ENCODE results near the gene PFKM.

- TF ChIP-seq, protein P1, sequence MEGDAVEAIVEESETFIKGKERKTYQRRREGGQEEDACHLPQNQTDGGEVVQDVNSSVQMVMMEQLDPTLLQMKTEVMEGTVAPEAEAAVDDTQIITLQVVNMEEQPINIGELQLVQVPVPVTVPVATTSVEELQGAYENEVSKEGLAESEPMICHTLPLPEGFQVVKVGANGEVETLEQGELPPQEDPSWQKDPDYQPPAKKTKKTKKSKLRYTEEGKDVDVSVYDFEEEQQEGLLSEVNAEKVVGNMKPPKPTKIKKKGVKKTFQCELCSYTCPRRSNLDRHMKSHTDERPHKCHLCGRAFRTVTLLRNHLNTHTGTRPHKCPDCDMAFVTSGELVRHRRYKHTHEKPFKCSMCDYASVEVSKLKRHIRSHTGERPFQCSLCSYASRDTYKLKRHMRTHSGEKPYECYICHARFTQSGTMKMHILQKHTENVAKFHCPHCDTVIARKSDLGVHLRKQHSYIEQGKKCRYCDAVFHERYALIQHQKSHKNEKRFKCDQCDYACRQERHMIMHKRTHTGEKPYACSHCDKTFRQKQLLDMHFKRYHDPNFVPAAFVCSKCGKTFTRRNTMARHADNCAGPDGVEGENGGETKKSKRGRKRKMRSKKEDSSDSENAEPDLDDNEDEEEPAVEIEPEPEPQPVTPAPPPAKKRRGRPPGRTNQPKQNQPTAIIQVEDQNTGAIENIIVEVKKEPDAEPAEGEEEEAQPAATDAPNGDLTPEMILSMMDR (IDR thresholded peaks at IDR 0.05; ENCODE audit: insufficient read depth, low read depth, low read length), result no peak
- TF ChIP-seq EZH2 (IDR thresholded peaks at IDR 0.05; ENCODE audit: insufficient read depth, low read length), result no peak
These were observed 7.9 kb downstream of the PFKM start for GRCh38 chr12:48126953-48127630.

Measured in astrocyte (in vitro differentiated cells and primary cell).